Esophagus mucosa (tissue), 1 donor: ENCODE data around the gene RPL9. TPM values are rescaled to one million over a fixed set of nuclear protein-coding genes. Genes with fewer than 3 reads are reported as not detected.
"Not testable (repeated sequence)": the region's sequence is repeated elsewhere in the genome, so short reads cannot be mapped to it uniquely, and the experiment has no call there.

Experiments
- ATAC-seq: fragments of 200-7000 bp; cut with Tn5 transposase; one replicate; pipeline ENCODE4 v1.9.1; 2020
- total RNA-seq: library from RNA; stranded (reverse); gene quantifications from one replicate; pipeline ENCODE4 v1.2.4, GENCODE V29; 2023
- donor health status: DM: yes; HTN: yes; CAD: no.

RPL9 gene
- total RNA-seq, 1 donor from 2014 or later, result 1,488 TPM

GRCh38 chr4:39464886-39465501, 6.3 kb upstream of the RPL9 start:
- peak; percentile 41 for ATAC-seq

- ATAC-seq, result not testable (repeated sequence)
Observed at GRCh38 chr4:39458161-39458504, 589 bp downstream of the RPL9 start.

- ATAC-seq, result no peak
Observed at GRCh38 chr4:39456946-39457763, 1.6 kb downstream of the RPL9 start.

GRCh38 chr4:39455486-39455885, 3.2 kb downstream of the RPL9 start:
- ATAC-seq, result no peak

GRCh38 chr4:39453738-39454137, 5.0 kb downstream of the RPL9 start:
- no peak for ATAC-seq

GRCh38 chr4:39452860-39453587, 5.7 kb downstream of the RPL9 start:
- ATAC-seq, result no peak

- ATAC-seq, result no peak
Observed at GRCh38 chr4:39452153-39452859, 6.4 kb downstream of the RPL9 start.

GRCh38 chr4:39451423-39452023, 7.2 kb downstream of the RPL9 start:
- ATAC-seq, result no peak

- ATAC-seq, result no peak
Observed at GRCh38 chr4:39450618-39451017, 8.1 kb downstream of the RPL9 start.

- ATAC-seq, result peak; percentile 95
Observed at GRCh38 chr4:39446842-39447573, 11.7 kb downstream of the RPL9 start.

GRCh38 chr4:39446483-39446841, 12.3 kb downstream of the RPL9 start:
- ATAC-seq, result no peak

- ATAC-seq, result no peak
Observed at GRCh38 chr4:39442998-39443397, 15.7 kb downstream of the RPL9 start.

- no peak for ATAC-seq
Observed at GRCh38 chr4:39441593-39441992, 17.1 kb downstream of the RPL9 start.

- no peak for ATAC-seq
Observed at GRCh38 chr4:39435659-39436563, 22.8 kb downstream of the RPL9 start.

GRCh38 chr4:39433878-39434492, 24.7 kb downstream of the RPL9 start:
- ATAC-seq, result no peak

GRCh38 chr4:39429476-39430334, 29.0 kb downstream of the RPL9 start:
- no peak for ATAC-seq

- ATAC-seq, result peak; percentile 79
Observed at GRCh38 chr4:39427520-39428114, 31.1 kb downstream of the RPL9 start.

GRCh38 chr4:39426728-39427127, 32.0 kb downstream of the RPL9 start:
- no peak for ATAC-seq

GRCh38 chr4:39425297-39425696, 33.4 kb downstream of the RPL9 start:
- ATAC-seq, result not testable (repeated sequence)
